GM23248 (cell line): ENCODE results near the gene LOXHD1. TPM values are rescaled to one million over a fixed set of nuclear protein-coding genes. Genes with fewer than 3 reads are reported as not detected.

Experiments
- DNase-seq: peaks from one replicate; pipeline ENCODE4 v3.0.0-alpha.2; 2015
- H2AFZ ChIP-seq: fragments of 200-600 bp; sonication (generic); 2 replicates; pipeline ENCODE4 v1.6.1; 2016; ENCODE audit warnings: antibody characterized with exemption
- H3F3A ChIP-seq: fragments of 200-600 bp; sonication (generic); 2 replicates; pipeline ENCODE4 v1.6.1; 2016; ENCODE audit warnings: mild to moderate bottlenecking, antibody characterized with exemption, mixed run types; ENCODE audit not compliant: insufficient read depth
- H3K27ac ChIP-seq: fragments of 200-600 bp; sonication (generic); 2 replicates; pipeline ENCODE4 v1.5.1; 2016; ENCODE audit warnings: mild to moderate bottlenecking
- H3K27me3 ChIP-seq: fragments of 200-600 bp; sonication (generic); replicated peaks from 2 replicates; pipeline ENCODE4 v1.6.1; 2016; ENCODE audit warnings: mild to moderate bottlenecking; ENCODE audit not compliant: insufficient read depth
- H3K36me3 ChIP-seq: fragments of 200-600 bp; sonication (generic); 2 replicates; pipeline ENCODE4 v1.6.1; 2016; ENCODE audit warnings: low read depth, mild to moderate bottlenecking
- H3K4me1 ChIP-seq: fragments of 200-600 bp; sonication (generic); 2 replicates; pipeline ENCODE4 v1.6.1; 2016; ENCODE audit warnings: mild to moderate bottlenecking; ENCODE audit not compliant: insufficient read depth
- H3K4me2 ChIP-seq: fragments of 200-600 bp; sonication (generic); one replicate; pipeline ENCODE4 v1.6.1; 2016; ENCODE audit warnings: mild to moderate bottlenecking; ENCODE audit not compliant: unreplicated experiment
- H3K4me3 ChIP-seq: fragments of 200-600 bp; sonication (generic); 2 replicates; pipeline ENCODE4 v1.5.1; 2016; ENCODE audit warnings: mild to moderate bottlenecking
- H3K79me2 ChIP-seq: fragments of 200-600 bp; sonication (generic); 2 replicates; pipeline ENCODE4 v1.6.1; 2016; ENCODE audit warnings: mild to moderate bottlenecking; ENCODE audit not compliant: insufficient read depth
- H3K9ac ChIP-seq: fragments of 200-600 bp; sonication (generic); 2 replicates; pipeline ENCODE4 v1.6.1; 2016; ENCODE audit warnings: mild to moderate bottlenecking
- H3K9me2 ChIP-seq: fragments of 200-600 bp; sonication (generic); 2 replicates; pipeline ENCODE4 v1.6.1; 2016; ENCODE audit warnings: mixed run types, mild to moderate bottlenecking, moderate library complexity; ENCODE audit not compliant: insufficient read depth
- H3K9me3 ChIP-seq: fragments of 200-600 bp; sonication (generic); one replicate; pipeline ENCODE4 v1.6.1; 2017; ENCODE audit warnings: low read depth
- H4K20me1 ChIP-seq: fragments of 200-600 bp; sonication (generic); 2 replicates; pipeline ENCODE4 v1.6.0; 2016; ENCODE audit not compliant: insufficient read depth
- EZH2 ChIP-seq: fragments of 200-600 bp; sonication (generic); IDR thresholded peaks from 2 replicates; pipeline ENCODE4 v1.6.1; 2018; ENCODE audit warnings: antibody characterized with exemption, mild to moderate bottlenecking; ENCODE audit not compliant: insufficient read depth, poor library complexity, severe bottlenecking
- EZH2phosphoT487 ChIP-seq: fragments of 200-600 bp; sonication (generic); IDR thresholded peaks from 2 replicates; pipeline ENCODE4 v1.6.1; 2018; ENCODE audit warnings: antibody characterized with exemption, moderate library complexity, mild to moderate bottlenecking, low read depth; ENCODE audit not compliant: insufficient read depth
- WGBS, 2 experiments: methylation state at CpG; one replicate each; pipeline ENCODE4 v1.1.6; 2015 to 2017; ENCODE audit warnings: low lambda C conversion rate in 2 of 2, low coverage in 1 of 2; ENCODE audit errors: missing lambda C conversion rate in 2 of 2; 5-methylcytosine and 5-hydroxymethylcytosine counted together
- in situ Hi-C: fragments of 300-500 bp; cut with MboI; formaldehyde crosslinking; loops from 2 replicates; pipeline ENCODE4 v1.15.0; 2020
- polyA plus RNA-seq: library from polyadenylated mRNA; unstranded; fragments of >200 nt; fragmentation: Nextera tagmentation; extraction: Ambion mirVana; gene quantifications from 2 replicates; pipeline ENCODE4 v1.2.1, GENCODE V29; 2016
- total RNA-seq: library from RNA; depleted of rRNA; stranded (reverse); fragments of >200 nt; shearing (Covaris generic); gene quantifications from 2 replicates; pipeline ENCODE4 v1.2.3, GENCODE V29; 2014

The LOXHD1 gene
- total and polyA plus RNA-seq, 2 experiments from 2014 or later, result not detected

DNA sequence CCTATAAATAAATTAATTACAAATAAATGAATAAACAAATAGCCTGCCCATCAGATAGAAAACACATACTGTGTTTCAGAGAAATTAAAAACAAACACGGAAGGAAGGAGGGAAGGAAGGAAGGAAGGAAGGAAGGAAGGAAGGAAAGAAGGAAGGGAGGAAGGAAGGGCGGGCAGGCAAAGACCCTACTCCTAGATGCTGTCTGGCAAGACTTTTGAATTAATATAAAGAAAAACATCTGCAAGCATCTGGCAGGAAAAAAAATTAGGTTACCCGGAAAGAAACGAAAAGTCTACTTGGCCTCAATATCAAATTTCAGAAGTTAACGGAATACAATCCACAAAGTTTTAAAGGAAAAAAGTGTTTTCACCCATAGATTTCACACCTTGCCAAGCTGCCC lies 49.1 kb downstream of the LOXHD1 start:
- 17 to 30% methylated on average over 5 of the region's 5 CpGs for WGBS, 2 experiments
- no peak for DNase-seq
- no peak overlapping the region for H3K4me2 ChIP-seq
- H3K79me2 ChIP-seq, result no peaks in the 10 kb centered on the region
- no peaks in the 10 kb centered on the region for H3K9me3 ChIP-seq
- H3K27ac ChIP-seq, result no peak overlapping the region
- no peak overlapping the region for H2AFZ ChIP-seq
- H3K4me3 ChIP-seq, result no peak overlapping the region
- H3K4me1 ChIP-seq, result no peaks in the 10 kb centered on the region
- no peak overlapping the region for H3K9ac ChIP-seq
- no peaks in the 10 kb centered on the region for H4K20me1 ChIP-seq
- 0 out of 2 replicates have a peak, but pooled peaks cover 12% of the 10 kb centered on the region for H3K27me3 ChIP-seq
- TF ChIP-seq EZH2phosphoT487 (no peak), EZH2 (no peak)
- H3F3A ChIP-seq, result no peaks in the 10 kb centered on the region
- no peaks in the 10 kb centered on the region for H3K36me3 ChIP-seq
- in situ Hi-C loops, result no loop called here
- H3K9me2 ChIP-seq, result no peaks in the 10 kb centered on the region

DNA sequence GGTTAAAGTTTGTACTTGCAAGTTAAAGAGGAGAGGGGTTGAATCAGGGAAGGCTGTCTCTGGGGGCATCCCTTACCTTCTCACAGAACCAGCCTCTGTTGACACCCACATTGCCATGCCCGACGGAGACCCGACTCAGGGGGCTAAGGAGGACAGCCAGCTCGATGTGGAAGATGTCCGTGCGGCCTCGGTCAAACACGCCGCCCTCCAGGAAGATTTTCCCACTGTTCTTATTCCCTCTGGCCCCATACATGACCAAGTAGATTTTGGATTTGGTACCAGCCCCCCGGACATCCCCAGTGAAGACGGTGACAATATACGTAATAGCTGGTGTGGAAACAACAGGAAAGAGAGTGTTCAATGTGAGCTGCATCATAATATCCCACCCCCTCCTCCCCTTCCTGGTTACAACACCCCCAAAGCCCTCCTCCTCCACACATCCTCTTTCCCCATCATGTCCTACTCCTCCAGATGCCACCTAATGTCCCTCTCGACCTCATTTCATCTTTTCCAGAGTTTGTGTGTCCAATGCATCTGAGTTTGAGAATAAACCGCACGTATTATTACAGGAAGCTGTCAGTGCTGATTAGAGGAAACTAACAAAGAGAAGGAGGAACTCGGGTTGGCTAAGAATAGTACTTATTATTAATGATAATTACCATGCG lies 55.7 kb downstream of the LOXHD1 start:
- in situ Hi-C loops, result no loop called here
- Histone ChIP-seq H3K9me2 (no peaks in the 10 kb centered on the region), H3K27me3 (peaks cover 13% of the 10 kb centered on the region; the same call in 1 of the 2 replicates), H3K79me2 (no peaks in the 10 kb centered on the region), H3K9me3 (no peaks in the 10 kb centered on the region), H3K9ac (no peak overlapping the region), H4K20me1 (no peaks in the 10 kb centered on the region), H2AFZ (no peak overlapping the region), H3F3A (no peaks in the 10 kb centered on the region), H3K4me1 (no peaks in the 10 kb centered on the region), H3K4me3 (no peak overlapping the region), H3K4me2 (no peak overlapping the region), H3K27ac (no peak overlapping the region), H3K36me3 (no peaks in the 10 kb centered on the region)
- TF ChIP-seq EZH2 (no peak), EZH2phosphoT487 (no peak)
- 50 to 54% methylated on average over 17 of the region's 17 CpGs for WGBS, 2 experiments
- no peak for DNase-seq

DNA sequence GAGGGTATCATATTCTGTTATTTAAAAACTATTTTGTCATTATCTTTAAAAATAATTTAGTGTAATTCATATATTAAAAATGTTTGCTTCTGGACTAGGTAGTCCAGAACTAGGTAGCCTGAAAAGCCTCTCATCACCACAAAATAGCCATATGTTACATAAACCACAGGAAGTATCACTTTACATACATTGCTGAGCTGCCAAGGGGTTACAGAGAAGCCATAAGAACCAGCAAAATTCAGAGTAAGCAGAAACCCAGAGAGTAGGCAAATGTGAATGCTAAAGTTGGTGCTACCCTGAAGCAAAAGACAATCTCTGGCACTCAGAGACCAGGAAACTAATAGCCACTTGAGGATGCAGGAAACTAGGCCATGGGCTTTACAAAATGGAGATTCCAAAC lies 60.9 kb downstream of the LOXHD1 start:
- Histone ChIP-seq H3K27ac (no peak overlapping the region), H3K9me2 (no peaks in the 10 kb centered on the region), H3K9me3 (no peaks in the 10 kb centered on the region), H3K36me3 (no peaks in the 10 kb centered on the region), H3K4me1 (no peaks in the 10 kb centered on the region), H3K4me3 (no peak overlapping the region), H3F3A (no peaks in the 10 kb centered on the region), H2AFZ (no peak overlapping the region), H3K4me2 (no peak overlapping the region), H4K20me1 (no peaks in the 10 kb centered on the region), H3K9ac (no peak overlapping the region), H3K79me2 (no peaks in the 10 kb centered on the region), H3K27me3 (peaks cover 6% of the 10 kb centered on the region; the same call in 1 of the 2 replicates)
- in situ Hi-C loops, result no loop called here
- no peak for DNase-seq
- TF ChIP-seq EZH2 (no peak), EZH2phosphoT487 (no peak)

DNA sequence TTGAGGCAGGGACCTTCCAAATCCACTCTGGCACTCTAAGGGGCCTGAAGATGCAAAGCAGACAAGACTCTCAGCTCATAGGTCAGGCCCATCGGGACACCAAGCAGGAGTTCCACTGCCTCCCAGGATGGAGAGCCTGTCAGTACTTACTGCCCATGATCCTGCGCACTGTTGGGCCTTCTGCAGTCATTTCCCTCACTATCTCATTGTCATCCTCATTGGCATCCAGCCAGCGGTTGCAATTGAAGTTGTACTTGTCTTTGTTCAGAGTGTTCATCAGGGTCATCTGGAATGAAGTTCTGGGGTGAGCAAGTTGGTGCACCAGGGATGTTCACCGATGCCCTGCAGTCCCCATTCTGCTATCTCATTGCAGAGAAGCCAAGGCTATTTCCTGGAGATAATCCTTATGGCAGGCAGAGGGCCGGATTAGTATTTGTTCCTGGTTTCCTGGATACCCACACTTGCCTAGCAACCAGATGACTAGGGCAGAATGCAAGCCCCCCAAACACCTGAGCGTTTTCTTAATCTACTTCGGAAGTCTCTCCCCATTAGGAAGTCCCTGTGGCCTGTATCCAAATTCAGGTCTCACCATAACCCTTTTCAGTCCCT lies 65.1 kb downstream of the LOXHD1 start:
- Histone ChIP-seq H3K27ac (no peak overlapping the region), H3K79me2 (no peaks in the 10 kb centered on the region), H3K27me3 (0 out of 2 replicates have a peak, but pooled peaks cover 14% of the 10 kb centered on the region), H3F3A (no peaks in the 10 kb centered on the region), H2AFZ (no peak overlapping the region), H3K9ac (no peak overlapping the region), H3K4me2 (no peak overlapping the region), H3K9me2 (no peaks in the 10 kb centered on the region), H3K4me1 (no peaks in the 10 kb centered on the region), H3K36me3 (no peaks in the 10 kb centered on the region), H3K4me3 (no peak overlapping the region), H4K20me1 (no peaks in the 10 kb centered on the region), H3K9me3 (no peaks in the 10 kb centered on the region)
- no peak for DNase-seq
- in situ Hi-C loops, result no loop called here
- TF ChIP-seq EZH2phosphoT487 (no peak), EZH2 (no peak)
- 13 to 17% methylated on average over 7 of the region's 7 CpGs for WGBS, 2 experiments

DNA sequence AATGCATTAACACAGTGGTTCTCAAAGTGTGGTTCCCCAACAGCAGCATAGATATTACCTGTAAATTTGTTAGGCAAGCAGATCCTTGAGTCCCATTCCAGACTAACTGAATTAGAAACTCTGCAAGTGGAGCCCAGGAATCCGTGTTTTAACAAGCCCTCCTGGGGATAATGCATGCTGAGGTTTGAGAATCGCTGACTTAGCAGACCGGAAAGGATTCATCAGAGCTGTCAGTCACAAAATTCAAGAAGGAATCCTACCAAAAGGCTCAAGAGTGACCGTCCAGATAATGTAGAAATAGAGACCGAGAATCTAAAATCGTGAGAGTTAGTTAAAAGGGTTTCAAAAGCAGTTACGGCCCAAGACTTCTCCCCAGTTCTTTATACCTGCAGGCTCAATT lies 66.9 kb downstream of the LOXHD1 start:
- Histone ChIP-seq H3K27ac (no peak overlapping the region), H3K9me2 (no peaks in the 10 kb centered on the region), H2AFZ (no peak overlapping the region), H3K9ac (no peak overlapping the region), H3K4me3 (no peak overlapping the region), H3K79me2 (no peaks in the 10 kb centered on the region), H3K36me3 (no peaks in the 10 kb centered on the region), H3F3A (no peaks in the 10 kb centered on the region), H3K4me1 (no peaks in the 10 kb centered on the region), H3K9me3 (no peaks in the 10 kb centered on the region), H4K20me1 (no peaks in the 10 kb centered on the region), H3K4me2 (no peak overlapping the region), H3K27me3 (0 out of 2 replicates have a peak, but pooled peaks cover 11% of the 10 kb centered on the region)
- 17 to 22% methylated on average over 7 of the region's 7 CpGs for WGBS, 2 experiments
- DNase-seq, result no peak
- in situ Hi-C loops, result no loop called here
- TF ChIP-seq EZH2 (no peak), EZH2phosphoT487 (no peak)
